CD4-positive, alpha-beta T cell treated with Interleukin-10 for 1 hour (primary cell): Measurements from ENCODE around the gene ZNF70.

Experiments
- DNase-seq: peaks from one replicate; pipeline ENCODE4 v3.0.0-alpha.2; 2020

ZNF70 gene

DNA sequence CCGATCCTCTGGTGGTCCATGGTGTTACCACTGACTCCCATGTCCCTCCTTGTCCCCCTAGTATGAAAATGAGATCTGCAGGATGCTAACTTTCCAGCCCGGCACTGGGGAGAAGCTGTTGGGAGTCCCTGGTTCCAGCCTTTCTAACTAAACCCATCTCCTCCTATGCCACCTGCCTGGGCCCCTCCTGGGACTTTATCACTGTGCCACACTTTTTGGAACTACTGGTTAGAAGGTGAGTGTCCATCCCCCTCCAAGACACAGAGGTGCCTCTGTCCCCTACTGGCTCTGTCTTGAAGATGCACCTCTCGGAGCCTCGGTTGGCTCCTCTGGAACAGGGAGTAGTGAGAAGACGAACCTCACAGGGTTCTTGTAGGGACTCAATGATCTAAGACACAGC is 60.2 kb downstream of the ZNF70 start, which contains the start of gene RGL4:
TSS of gene RGL4 (plus strand) at position 301 of the 400 bp plus-strand sequence. CDS start 1,018 bp downstream, outside the sequence.
- DNase-seq: no peak

DNA sequence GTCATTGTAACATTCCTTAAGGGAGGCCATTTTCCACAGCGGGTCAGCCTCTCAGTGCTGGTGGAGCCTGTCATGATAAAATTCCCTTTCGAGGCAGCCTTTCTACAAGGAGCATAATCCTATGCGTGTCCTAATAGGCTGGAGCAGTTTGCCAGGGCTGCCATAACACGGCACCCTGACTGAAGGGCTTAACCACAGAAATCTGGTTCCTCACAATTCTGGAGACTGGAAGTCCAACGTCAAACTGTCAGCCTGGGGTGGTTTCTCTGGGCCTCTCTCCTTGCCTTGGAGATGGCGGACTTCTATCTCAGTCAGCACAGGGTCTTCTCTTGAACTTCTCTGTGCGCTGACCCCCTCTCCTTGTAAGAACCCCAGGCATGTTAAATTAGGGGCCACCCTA is 61.5 kb downstream of the ZNF70 start:
- DNase-seq: no peak
